GM13976 (cell line): Measurements from ENCODE around the gene SLC17A9.
A peak's percentile ranks its signal among the peaks of the same experiment; 100 is the strongest.

ENCODE experiments used
- DNase-seq: peaks from one replicate; pipeline ENCODE4 v3.0.0; 2012; ENCODE audit warnings: low spot score
- CTCF ChIP-seq: IDR thresholded peaks from 2 replicates; pipeline ENCODE4 v1.5.1; 2012; ENCODE audit warnings: borderline replicate concordance, mild to moderate bottlenecking; ENCODE audit not compliant: insufficient read depth; ENCODE audit errors: extremely low read depth, missing control alignments, control extremely low read depth
- in situ Hi-C: fragments of 300-500 bp; cut with MboI; formaldehyde crosslinking; loops from one replicate; pipeline ENCODE4 v1.12.0; 2022; ENCODE audit warnings: low sequenced_read_pairs, mixed read lengths, inconsistent platforms; ENCODE audit not compliant: unreplicated experiment

The SLC17A9 gene

GRCh38 chr20:62931464-62931863 lies 21.0 kb upstream of the SLC17A9 start:
- in situ Hi-C loops: no loop called here
- DNase-seq: no peak
- TF ChIP-seq CTCF: no peak

- in situ Hi-C loops: no loop called here
- no peak for DNase-seq
- TF ChIP-seq CTCF: no peak
These were observed 18.5 kb upstream of the SLC17A9 start for GRCh38 chr20:62933966-62934365.

GRCh38 chr20:62935204-62935967 lies 17.1 kb upstream of the SLC17A9 start:
- in situ Hi-C loops: no loop called here

GRCh38 chr20:62935968-62936585 lies 16.4 kb upstream of the SLC17A9 start:
- in situ Hi-C loops: no loop called here
- no peak for TF ChIP-seq CTCF
- no peak for DNase-seq

More at GRCh38 chr20:62935204-62935967, 17.1 kb upstream of the SLC17A9 start:
- TF ChIP-seq CTCF: no peak
- no peak for DNase-seq

- TF ChIP-seq CTCF: no peak
- in situ Hi-C loops: no loop called here
- DNase-seq: peak; percentile 97
These were observed 15.0 kb upstream of the SLC17A9 start for GRCh38 chr20:62937268-62938104.

- no peak for TF ChIP-seq CTCF
- peak; percentile 75 for DNase-seq
- in situ Hi-C loops: no loop called here
These were observed 14.2 kb upstream of the SLC17A9 start, which contains the start of gene GID8 for GRCh38 chr20:62938105-62938888. TSS of gene GID8 (plus strand) at chr20:62938147. CDS start at chr20:62941503, 3,356 bp downstream.
